Right lobe of liver (tissue), 6 donors: Measurements from ENCODE around the gene SH3RF3. TPM values are rescaled to one million over a fixed set of nuclear protein-coding genes. Genes with fewer than 3 reads are reported as not detected.

Experiments
- ATAC-seq, 4 donors: fragments of 200-7000 bp; cut with Tn5 transposase; one replicate each; pipeline ENCODE4 v1.9.1; 2020; ENCODE audit warnings: mild to moderate bottlenecking in 4 of 4, moderate library complexity in 4 of 4
- DNase-seq, 3 donors: peaks; one replicate each; pipeline ENCODE4 v3.0.0-alpha.2; 2020
- H3K27ac ChIP-seq, 3 donors: fragments of 200-600 bp; one replicate each; pipeline ENCODE4 v1.8.0; 2022
- H3K27me3 ChIP-seq, 2 donors: fragments of 200-600 bp; one replicate each; pipeline ENCODE4 v1.8.0; 2022
- H3K36me3 ChIP-seq, 4 donors: fragments of 200-600 bp; sonication (generic) in 1 of 4; one replicate each; pipeline versions ENCODE4 v1.5.1 to v1.8.0; 2017 to 2022; ENCODE audit warnings: control low read depth in 1 of 4
- H3K4me1 ChIP-seq, 4 donors: fragments of 200-600 bp; sonication (generic) in 1 of 4; one replicate each; pipeline versions ENCODE4 v1.5.1 to v1.8.0; 2017 to 2022; ENCODE audit warnings: control low read depth in 1 of 4
- H3K4me3 ChIP-seq, 3 donors: fragments of 200-600 bp; one replicate each; pipeline ENCODE4 v1.8.0; 2022
- H3K9me3 ChIP-seq, 4 donors: fragments of 200-600 bp; sonication (generic) in 1 of 4; one replicate each; pipeline versions ENCODE4 v1.5.1 to v1.8.0; 2017 to 2022; ENCODE audit warnings: control low read depth in 1 of 4
- CTCF ChIP-seq, 4 donors: fragments of 200-600 bp in 3 of 4; fragments of 450-650 bp in 1 of 4; IDR thresholded peaks; one replicate each; pipeline versions ENCODE4 v1.5.1 to v1.8.0; 2016 to 2022; ENCODE audit warnings: antibody characterized with exemption in 4 of 4, mild to moderate bottlenecking in 2 of 4
- POLR2A ChIP-seq: fragments of 450-650 bp; IDR thresholded peaks from one replicate; pipeline ENCODE4 v1.6.1; 2017; ENCODE audit warnings: antibody characterized with exemption, mild to moderate bottlenecking
- WGBS: methylation state at CpG from one replicate; pipeline ENCODE4 v1.1.6; 2018; ENCODE audit warnings: low coverage, low lambda C conversion rate; ENCODE audit not compliant: insufficient coverage; ENCODE audit errors: missing lambda C conversion rate; 5-methylcytosine and 5-hydroxymethylcytosine counted together
- intact Hi-C, 2 donors: fragments of 100-400 bp; cut with DNase I; formaldehyde crosslinking; loops; one replicate each; pipeline versions ENCODE4 v1.11.2 to v1.14.1; 2022
- total RNA-seq, 6 experiments: library from RNA; depleted of rRNA in 2 of 6; stranded (reverse); fragments of >200 nt in 2 of 6; fragmentation: NEBNext Ultra II Directional in 3 of 6; extraction: Animal tissue kit (Norgen Biotek cat#: 25700) in 3 of 6; gene quantifications; one replicate each; pipeline versions ENCODE4 v1.1.0 to v1.2.4, GENCODE V29; 2016 to 2023
- donor health status: DM: no; HTN: yes; CAD: no.
- donor health status: DM: no; HTN: no; CAD: no.
- donor health status: DM: no; HTN: no; CAD: no.
- donor health status: DM: no; HTN: yes; CAD: no.
- donor health status: DM: no; HTN: yes; CAD: no.

SH3RF3 gene
- total RNA-seq, 6 experiments from 2014 or later: 0.68 to 1.6 (median 1.2) TPM

- Histone ChIP-seq H3K9me3 (no peaks in the 10 kb centered on the region), H3K36me3 (no peaks in the 10 kb centered on the region), H3K4me3 (no peak overlapping the region), H3K4me1 (no peaks in the 10 kb centered on the region), H3K27ac (no peak overlapping the region), H3K27me3 (no peaks in the 10 kb centered on the region)
- no peak for TF ChIP-seq POLR2A
- no peak for TF ChIP-seq CTCF (IDR thresholded peaks at IDR 0.05)
- intact Hi-C loops: no loop called here
- no peak for DNase-seq
- 92% methylated on average over 2 of the region's 3 CpGs for WGBS
- no peak for ATAC-seq
Observed at GRCh38 chr2:109271920-109272319, 142.9 kb downstream of the SH3RF3 start.

GRCh38 chr2:109272461-109272860 lies 143.5 kb downstream of the SH3RF3 start:
- TF ChIP-seq POLR2A (no peak), CTCF (IDR thresholded peaks at IDR 0.05) (no peak)

GRCh38 chr2:109275120-109276012 lies 146.4 kb downstream of the SH3RF3 start:
- H3K4me1 ChIP-seq: no peaks in the 10 kb centered on the region
- no peaks in the 10 kb centered on the region for H3K27me3 ChIP-seq
- intact Hi-C loops: no loop called here
- no peak overlapping the region for H3K4me3 ChIP-seq
- no peaks in the 10 kb centered on the region for H3K9me3 ChIP-seq
- TF ChIP-seq CTCF (IDR thresholded peaks at IDR 0.05): no peak
- no peak for TF ChIP-seq POLR2A
- ATAC-seq (peak; percentile 47 to 62 (median 55)), DNase-seq (no peak)
- H3K36me3 ChIP-seq: no peaks in the 10 kb centered on the region
- WGBS: 77% methylated on average over 17 of the region's 26 CpGs
- H3K27ac ChIP-seq: no peak overlapping the region

More at GRCh38 chr2:109272461-109272860, 143.5 kb downstream of the SH3RF3 start:
- no peaks in the 10 kb centered on the region for H3K36me3 ChIP-seq
- ATAC-seq (no peak), DNase-seq (no peak)
- H3K4me1 ChIP-seq: no peaks in the 10 kb centered on the region
- H3K4me3 ChIP-seq: no peak overlapping the region
- H3K9me3 ChIP-seq: no peaks in the 10 kb centered on the region
- no peaks in the 10 kb centered on the region for H3K27me3 ChIP-seq
- 82% methylated on average over 5 of the region's 15 CpGs for WGBS
- intact Hi-C loops: no loop called here
- H3K27ac ChIP-seq: no peak overlapping the region

- no peak for ATAC-seq
Observed at GRCh38 chr2:109277406-109277805, 148.4 kb downstream of the SH3RF3 start.

More at GRCh38 chr2:109277406-109277805, 148.4 kb downstream of the SH3RF3 start:
- Histone ChIP-seq H3K27me3 (no peaks in the 10 kb centered on the region), H3K36me3 (no peaks in the 10 kb centered on the region), H3K4me1 (no peaks in the 10 kb centered on the region), H3K4me3 (no peak overlapping the region), H3K9me3 (no peaks in the 10 kb centered on the region), H3K27ac (no peak overlapping the region)
- intact Hi-C loops: no loop called here
- 78% methylated on average over 7 of the region's 12 CpGs for WGBS
- DNase-seq: peak in 1 of 3 donors; percentile 42
- TF ChIP-seq POLR2A: no peak
- no peak for TF ChIP-seq CTCF (IDR thresholded peaks at IDR 0.05)
